K562 (cell line): ENCODE measurements around the gene PDIA5. TPM values are rescaled to one million over a fixed set of nuclear protein-coding genes. Genes with fewer than 3 reads are reported as not detected.

ENCODE experiments used
- ATAC-seq: fragments of 200-7000 bp; cut with Tn5 transposase; 3 replicates; pipeline ENCODE4 v1.9.1; 2020; ENCODE audit warnings: moderate library complexity
- BruUV-seq: library from RNA; stranded (reverse); fragments of 400-500 nt; replicated peaks from 2 replicates; lab custom pipeline; 2021; lab: Mats Ljungman, UMichigan
- CTCF ChIA-PET: fragments of 300-600 bp; formaldehyde crosslinking; extraction: SDS; loops from one replicate; lab custom pipeline; 2021; ENCODE audit warnings: low intra/inter-chr PET ratio; lab: Yijun Ruan, JAX
- POLR2A ChIA-PET: fragments of 300-600, 350-650 bp; sonication (Branson Sonifier 250); formaldehyde crosslinking; extraction: SDS; loops from one replicate; lab custom pipeline; 2021; ENCODE audit warnings: antibody characterized with exemption, inconsistent platforms; lab: Yijun Ruan, JAX
- DNase-seq, 4 experiments: peaks; one replicate each; pipeline versions ENCODE4 v3.0.0 to v3.0.0-alpha.2; 2011 to 2018; ENCODE audit warnings: low spot score in 3 of 4, mixed read lengths in 3 of 4; ENCODE audit errors: extremely low read depth in 1 of 4
- FAIRE-seq: peaks from 2 replicates; lab custom pipeline; 2011; peaks lifted over from hg19 to GRCh38; lab: Jason Lieb, UNC
- H2AFZ ChIP-seq: 2 replicates; pipeline ENCODE4 v1.6.0; 2011; ENCODE audit warnings: low read depth, low read length, control low read depth, inconsistent platforms
- H3K27ac ChIP-seq: fragments of 200-600 bp; 3 replicates; pipeline ENCODE4 v1.8.0; 2011; ENCODE audit warnings: low read depth, mild to moderate bottlenecking, control low read depth, inconsistent platforms, low read length, moderate library complexity, mixed read lengths; ENCODE audit errors: extremely low read depth
- H3K27me3 ChIP-seq, 2 experiments: fragments of 300-600 bp in 1 of 2; 2 replicates in 1 of 2; 3 replicates in 1 of 2; pipeline versions ENCODE4 v1.6.0 to v1.8.0; 2011; ENCODE audit warnings: inconsistent platforms in 2 of 2, low read length in 2 of 2, mild to moderate bottlenecking in 1 of 2, mixed read lengths in 1 of 2, moderate library complexity in 1 of 2; ENCODE audit not compliant: control insufficient read depth in 2 of 2, insufficient read depth in 2 of 2
- H3K36me3 ChIP-seq: fragments of 300-600 bp; 3 replicates; pipeline ENCODE4 v1.8.0; 2011; ENCODE audit warnings: mild to moderate bottlenecking, low read length, inconsistent platforms; ENCODE audit not compliant: control insufficient read depth, insufficient read depth
- H3K4me1 ChIP-seq, 2 experiments: fragments of 200-600 bp in 1 of 2; replicated peaks in 1 of 2; 2 replicates in 1 of 2; 3 replicates in 1 of 2; pipeline versions ENCODE4 v1.5.1 to v1.8.0; 2011; ENCODE audit warnings: inconsistent platforms in 2 of 2, low read length in 2 of 2, mild to moderate bottlenecking in 1 of 2, mixed read lengths in 1 of 2, moderate library complexity in 1 of 2; ENCODE audit not compliant: control insufficient read depth in 2 of 2, insufficient read depth in 2 of 2
- H3K4me2 ChIP-seq: 2 replicates; pipeline ENCODE4 v1.6.1; 2011; ENCODE audit warnings: low read length, control low read depth, inconsistent platforms, mixed read lengths; ENCODE audit not compliant: insufficient read depth
- H3K4me3 ChIP-seq: fragments of 200-600 bp; sonication (generic), shearing (Covaris generic); 2 replicates; pipeline ENCODE4 v1.5.1; 2016; ENCODE audit warnings: control low read depth, inconsistent platforms
- H3K79me2 ChIP-seq: fragments of 200-600 bp; 3 replicates; pipeline ENCODE4 v1.8.0; 2011; ENCODE audit warnings: low read length, inconsistent platforms; ENCODE audit not compliant: control insufficient read depth, insufficient read depth
- H3K9ac ChIP-seq, 2 experiments: 2 replicates each; pipeline versions ENCODE4 v1.6.0 to v1.6.1; 2011; ENCODE audit warnings: low read depth in 2 of 2, low read length in 2 of 2, control low read depth in 1 of 2, inconsistent platforms in 1 of 2, mild to moderate bottlenecking in 1 of 2, mixed read lengths in 1 of 2; ENCODE audit not compliant: insufficient read depth in 1 of 2
- H3K9me1 ChIP-seq: one replicate; pipeline ENCODE4 v1.6.0; 2011; ENCODE audit warnings: inconsistent platforms, mild to moderate bottlenecking, low read length, moderate library complexity; ENCODE audit not compliant: control insufficient read depth, insufficient read depth
- H3K9me3 ChIP-seq: replicated peaks from 2 replicates; pipeline ENCODE4 v1.5.1; 2011; ENCODE audit warnings: low read depth, low read length, inconsistent platforms; ENCODE audit not compliant: control insufficient read depth, insufficient read depth
- H4K20me1 ChIP-seq: replicated peaks from 2 replicates; pipeline ENCODE4 v1.6.1; 2011; ENCODE audit warnings: low read length, inconsistent platforms, mixed read lengths; ENCODE audit not compliant: control insufficient read depth, insufficient read depth
- HDAC3 ChIP-seq: fragments of 450-650 bp; IDR thresholded peaks from 2 replicates; pipeline ENCODE4 v1.6.1; 2018; ENCODE audit warnings: borderline replicate concordance, mild to moderate bottlenecking, moderate library complexity; ENCODE audit not compliant: partially characterized antibody
- KDM2B ChIP-seq: fragments of 250-450 bp; sonication (Bioruptor Pico); IDR thresholded peaks from 2 replicates; pipeline ENCODE4 v1.8.0; 2021; ENCODE audit warnings: mild to moderate bottlenecking, moderate library complexity
- MTA1 ChIP-seq: fragments of 450-650 bp; IDR thresholded peaks from 2 replicates; pipeline ENCODE4 v1.6.1; 2017; ENCODE audit warnings: borderline replicate concordance
- RBM34 ChIP-seq: fragments of 200-400 bp; formaldehyde crosslinking; IDR thresholded peaks from 2 replicates; pipeline ENCODE4 v1.6.1; 2018; ENCODE audit warnings: low read length, borderline replicate concordance; ENCODE audit not compliant: insufficient read depth
- RBM39 ChIP-seq: fragments of 200-400 bp; formaldehyde crosslinking; optimal IDR thresholded peaks from 2 replicates; pipeline ENCODE3; 2018; ENCODE audit warnings: low read depth, low read length
- SIN3B ChIP-seq: fragments of 450-650 bp; IDR thresholded peaks from 2 replicates; pipeline ENCODE4 v1.6.1; 2017; ENCODE audit warnings: low read depth, mild to moderate bottlenecking, moderate library complexity
- SMAD4 ChIP-seq: fragments of 250-450 bp; sonication (Bioruptor Pico); conservative IDR thresholded peaks from 2 replicates; pipeline ENCODE4 v1.8.0; 2021; ENCODE audit warnings: inconsistent platforms, mild to moderate bottlenecking, moderate library complexity
- TARDBP ChIP-seq: fragments of 450-650 bp; IDR thresholded peaks from 2 replicates; pipeline ENCODE4 v1.6.1; 2016
- YBX1 ChIP-seq: fragments of 450-650 bp; IDR thresholded peaks from 2 replicates; pipeline ENCODE4 v1.7.1; 2016; ENCODE audit warnings: mild to moderate bottlenecking
- ZNF436 ChIP-seq: fragments of 250-450, 450-650 bp; sonication (Bioruptor Pico); formaldehyde crosslinking; IDR thresholded peaks from 2 replicates; pipeline ENCODE4 v1.7.0; 2020; ENCODE audit warnings: mild to moderate bottlenecking
- ZNF445 ChIP-seq: fragments of 250-450 bp; sonication (Bioruptor Pico); IDR thresholded peaks from 2 replicates; pipeline ENCODE4 v1.4.0; 2020; ENCODE audit warnings: low read depth, mild to moderate bottlenecking, moderate library complexity
- WGBS: fragments of 100-300 bp; shearing (Covaris generic); methylation state at CpG from one replicate; pipeline ENCODE4 v1.1.6; 2016; ENCODE audit warnings: low coverage, mixed read lengths; ENCODE audit not compliant: insufficient coverage; ENCODE audit errors: missing lambda C conversion rate; 5-methylcytosine and 5-hydroxymethylcytosine counted together
- in situ Hi-C: fragments of 300-500 bp; cut with MboI; formaldehyde crosslinking; loops from 4 replicates; pipeline ENCODE4 v1.15.0; 2018; ENCODE audit warnings: inconsistent platforms, mixed read lengths
- intact Hi-C: fragments of 100-400 bp; cut with micrococcal nuclease; formaldehyde crosslinking; loops from 2 replicates; pipeline ENCODE4 v1.14.2; 2022
- polyA plus RNA-seq, 8 experiments: library from polyadenylated mRNA; depleted of rRNA in 4 of 8; stranded (reverse) in 5 of 8; unstranded in 3 of 8; fragments of >200 nt; fragmentation: Nextera tagmentation in 2 of 8; fragmentation: Illumina TruSeq in 1 of 8; extraction: Ambion mirVana in 2 of 8; extraction: Trizol in 1 of 8; gene quantifications; 2 replicates each; pipeline versions ENCODE4 v1.2.1 to v1.2.3, GENCODE V29; 2011 to 2014; ENCODE audit warnings: inconsistent platforms in 1 of 8, missing spikeins in 1 of 8
- total RNA-seq, 7 experiments: library from RNA; depleted of rRNA in 6 of 7; stranded (reverse); fragments of >200 nt in 6 of 7; fragmentation: Illumina TruSeq in 2 of 7; extraction: Trizol in 2 of 7; gene quantifications; 2 replicates each; pipeline versions ENCODE4 v1.2.1 to v1.2.3, GENCODE V29; 2011 to 2021; ENCODE audit warnings: low replicate concordance in 1 of 7
- TF ChIP-seq, protein P1 (sequence below): fragments of 250-450 bp; sonication (Bioruptor Pico); IDR thresholded peaks from 2 replicates; pipeline ENCODE4 v1.9.0; 2021; ENCODE audit warnings: mild to moderate bottlenecking
- TF ChIP-seq, protein P2 (sequence below): fragments of 450-650 bp; formaldehyde crosslinking; IDR thresholded peaks from 2 replicates; pipeline ENCODE4 v1.4.0; 2022; ENCODE audit warnings: mild to moderate bottlenecking, moderate library complexity
- TF ChIP-seq, protein P3 (sequence below): fragments of 450-650 bp; IDR thresholded peaks from 2 replicates; pipeline ENCODE4 v1.7.1; 2018; ENCODE audit warnings: mild to moderate bottlenecking, low read depth; ENCODE audit not compliant: partially characterized antibody

The PDIA5 gene
- total and polyA plus RNA-seq, 9 of the 15 experiments (the other 6 are each of a cell fraction or from before 2014, with no cell fraction given) = 3.4 to 31.8 (median 19.6) TPM

DNA sequence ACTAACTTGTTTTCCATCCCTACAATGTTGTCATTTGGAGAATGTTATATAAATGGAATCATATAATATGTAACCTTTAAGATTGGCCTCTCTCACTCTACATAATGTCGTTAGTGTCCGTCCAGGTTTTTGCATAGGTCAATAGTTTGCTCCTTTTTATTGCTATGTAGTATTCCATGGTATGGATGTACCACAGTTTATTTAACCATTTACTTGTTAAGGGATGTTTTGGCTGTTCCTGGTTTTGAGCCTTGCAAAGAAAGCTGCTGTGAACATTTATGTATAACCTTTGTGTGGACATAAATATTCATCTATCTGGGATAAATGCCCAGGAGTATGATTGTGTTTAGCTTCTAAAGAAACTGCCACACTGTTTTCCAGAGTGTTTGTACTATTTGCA lies 100.9 kb downstream of the PDIA5 start:
- no peak for FAIRE-seq
- Histone ChIP-seq H3K36me3 (peaks cover 29% of the 10 kb centered on the region; the same call in 2 of the 3 replicates), H3K4me3 (no peak overlapping the region), H3K27me3 (no peaks in the 10 kb centered on the region), H3K27ac (no peak overlapping the region), H4K20me1 (no peaks in the 10 kb centered on the region), H3K4me1 (no peaks in the 10 kb centered on the region), H3K9me3 (no peaks in the 10 kb centered on the region), H3K9ac (no peak overlapping the region), H3K4me2 (no peak overlapping the region), H3K9me1 (no peaks in the 10 kb centered on the region), H3K79me2 (no peaks in the 10 kb centered on the region), H2AFZ (no peak overlapping the region)
- POLR2A ChIA-PET = no interaction called here
- CTCF ChIA-PET = no interaction called here
- in situ Hi-C loops (no loop called here), intact Hi-C loops (no loop called here)
- WGBS = 100% methylated on average over 2 of the region's 2 CpGs
- TF ChIP-seq SIN3B (no peak), HDAC3 (no peak), ZNF436 (no peak), MTA1 (no peak), SMAD4 (no peak), RBM39 (no peak), KDM2B (CRISPR knock-in tag) (no peak), YBX1 (no peak), ZNF445 (CRISPR knock-in tag) (no peak), RBM34 (no peak), TARDBP (no peak)
- TF ChIP-seq, protein P1, sequence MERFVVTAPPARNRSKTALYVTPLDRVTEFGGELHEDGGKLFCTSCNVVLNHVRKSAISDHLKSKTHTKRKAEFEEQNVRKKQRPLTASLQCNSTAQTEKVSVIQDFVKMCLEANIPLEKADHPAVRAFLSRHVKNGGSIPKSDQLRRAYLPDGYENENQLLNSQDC = no peak
- TF ChIP-seq, protein P2, sequence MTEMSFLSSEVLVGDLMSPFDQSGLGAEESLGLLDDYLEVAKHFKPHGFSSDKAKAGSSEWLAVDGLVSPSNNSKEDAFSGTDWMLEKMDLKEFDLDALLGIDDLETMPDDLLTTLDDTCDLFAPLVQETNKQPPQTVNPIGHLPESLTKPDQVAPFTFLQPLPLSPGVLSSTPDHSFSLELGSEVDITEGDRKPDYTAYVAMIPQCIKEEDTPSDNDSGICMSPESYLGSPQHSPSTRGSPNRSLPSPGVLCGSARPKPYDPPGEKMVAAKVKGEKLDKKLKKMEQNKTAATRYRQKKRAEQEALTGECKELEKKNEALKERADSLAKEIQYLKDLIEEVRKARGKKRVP (CRISPR knock-in tag) = no peak
- TF ChIP-seq, protein P3, sequence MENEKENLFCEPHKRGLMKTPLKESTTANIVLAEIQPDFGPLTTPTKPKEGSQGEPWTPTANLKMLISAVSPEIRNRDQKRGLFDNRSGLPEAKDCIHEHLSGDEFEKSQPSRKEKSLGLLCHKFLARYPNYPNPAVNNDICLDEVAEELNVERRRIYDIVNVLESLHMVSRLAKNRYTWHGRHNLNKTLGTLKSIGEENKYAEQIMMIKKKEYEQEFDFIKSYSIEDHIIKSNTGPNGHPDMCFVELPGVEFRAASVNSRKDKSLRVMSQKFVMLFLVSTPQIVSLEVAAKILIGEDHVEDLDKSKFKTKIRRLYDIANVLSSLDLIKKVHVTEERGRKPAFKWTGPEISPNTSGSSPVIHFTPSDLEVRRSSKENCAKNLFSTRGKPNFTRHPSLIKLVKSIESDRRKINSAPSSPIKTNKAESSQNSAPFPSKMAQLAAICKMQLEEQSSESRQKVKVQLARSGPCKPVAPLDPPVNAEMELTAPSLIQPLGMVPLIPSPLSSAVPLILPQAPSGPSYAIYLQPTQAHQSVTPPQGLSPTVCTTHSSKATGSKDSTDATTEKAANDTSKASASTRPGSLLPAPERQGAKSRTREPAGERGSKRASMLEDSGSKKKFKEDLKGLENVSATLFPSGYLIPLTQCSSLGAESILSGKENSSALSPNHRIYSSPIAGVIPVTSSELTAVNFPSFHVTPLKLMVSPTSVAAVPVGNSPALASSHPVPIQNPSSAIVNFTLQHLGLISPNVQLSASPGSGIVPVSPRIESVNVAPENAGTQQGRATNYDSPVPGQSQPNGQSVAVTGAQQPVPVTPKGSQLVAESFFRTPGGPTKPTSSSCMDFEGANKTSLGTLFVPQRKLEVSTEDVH = no peak
- no peak for DNase-seq
- no TSS peak for BruUV-seq
- no peak for ATAC-seq
